CD4-positive, alpha-beta T cell treated with Interleukin-21 for 1 hour (primary cell): ENCODE data around the gene ADAD2.
A peak's percentile ranks its signal among the peaks of the same experiment; 100 is the strongest.

ENCODE experiments used
- DNase-seq: peaks from one replicate; pipeline ENCODE4 v3.0.0-alpha.2; 2020

Gene ADAD2

DNA sequence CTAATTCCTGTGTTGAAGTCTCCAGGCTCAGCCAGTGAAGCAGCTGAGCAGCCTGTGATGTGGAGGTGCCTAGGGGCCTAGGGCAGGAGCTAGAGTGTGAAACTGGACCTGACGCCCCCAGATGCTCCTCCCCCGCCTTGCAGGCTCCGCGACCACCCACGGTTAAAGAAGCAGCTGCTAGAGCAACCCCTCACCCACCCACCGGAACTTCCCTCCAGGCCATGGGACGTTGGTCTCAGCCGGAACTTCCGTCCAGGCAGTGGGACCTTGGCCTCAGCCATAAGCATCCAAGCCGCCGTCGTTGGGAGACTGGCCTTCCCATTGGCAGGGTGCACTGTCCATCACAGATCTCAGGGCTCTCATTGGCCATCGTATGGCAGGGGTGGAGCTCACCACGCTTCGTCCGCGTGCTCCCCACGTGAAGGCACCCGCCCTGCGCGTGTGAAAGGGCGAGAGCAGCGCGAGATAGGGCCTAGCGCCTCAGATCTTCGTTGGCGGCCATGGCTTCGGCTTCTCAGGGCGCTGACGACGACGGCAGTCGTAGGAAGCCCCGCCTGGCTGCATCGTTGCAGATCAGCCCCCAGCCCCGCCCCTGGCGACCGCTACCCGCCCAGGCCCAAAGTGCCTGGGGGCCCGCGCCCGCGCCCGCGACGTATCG is at the start of gene ADAD2:
ADAD2 (plus strand) TSS at position 427 of the 658 bp plus-strand sequence; CDS start at position 501, 74 bp downstream.
- DNase-seq = no peak

DNA sequence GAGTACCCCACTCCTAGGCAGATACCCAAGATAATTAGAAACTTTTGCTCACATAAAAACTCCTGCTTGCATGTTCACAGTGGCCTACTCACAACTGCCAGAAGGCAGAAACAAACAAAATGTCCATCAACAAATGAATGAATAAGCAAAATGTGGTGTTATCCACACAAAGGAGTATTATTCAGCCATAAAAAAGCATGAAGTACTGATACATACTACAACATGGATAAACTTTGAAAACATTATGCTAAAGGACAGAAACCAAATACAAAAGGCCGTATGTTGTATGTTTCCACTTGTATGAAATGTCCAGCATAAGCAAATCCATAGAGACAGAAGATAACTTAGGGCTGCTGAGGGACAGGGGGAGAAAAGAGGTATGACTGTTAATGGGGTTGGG is 47.9 kb upstream of the ADAD2 start:
- DNase-seq = no peak

DNA sequence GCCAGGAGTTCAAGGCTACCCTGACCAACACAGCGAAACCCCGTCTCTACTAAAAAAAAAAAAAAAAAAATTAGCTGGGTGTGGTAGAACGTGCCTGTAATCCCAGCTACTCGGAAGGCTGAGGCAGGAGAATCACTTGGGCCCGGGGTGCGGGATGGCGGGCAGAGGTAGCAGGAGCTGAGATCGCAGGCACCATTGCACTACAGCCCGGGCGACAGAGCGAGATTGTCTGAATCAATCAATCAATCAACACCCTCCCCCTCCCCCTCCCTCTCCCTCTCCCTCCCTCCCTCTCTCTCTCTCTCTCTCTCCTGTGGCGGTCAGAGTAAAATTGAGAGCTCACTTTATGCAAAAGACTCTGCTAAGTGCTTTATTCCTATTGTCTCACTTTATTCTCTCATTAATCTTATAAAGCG is 47.2 kb upstream of the ADAD2 start:
- DNase-seq = no peak

DNA sequence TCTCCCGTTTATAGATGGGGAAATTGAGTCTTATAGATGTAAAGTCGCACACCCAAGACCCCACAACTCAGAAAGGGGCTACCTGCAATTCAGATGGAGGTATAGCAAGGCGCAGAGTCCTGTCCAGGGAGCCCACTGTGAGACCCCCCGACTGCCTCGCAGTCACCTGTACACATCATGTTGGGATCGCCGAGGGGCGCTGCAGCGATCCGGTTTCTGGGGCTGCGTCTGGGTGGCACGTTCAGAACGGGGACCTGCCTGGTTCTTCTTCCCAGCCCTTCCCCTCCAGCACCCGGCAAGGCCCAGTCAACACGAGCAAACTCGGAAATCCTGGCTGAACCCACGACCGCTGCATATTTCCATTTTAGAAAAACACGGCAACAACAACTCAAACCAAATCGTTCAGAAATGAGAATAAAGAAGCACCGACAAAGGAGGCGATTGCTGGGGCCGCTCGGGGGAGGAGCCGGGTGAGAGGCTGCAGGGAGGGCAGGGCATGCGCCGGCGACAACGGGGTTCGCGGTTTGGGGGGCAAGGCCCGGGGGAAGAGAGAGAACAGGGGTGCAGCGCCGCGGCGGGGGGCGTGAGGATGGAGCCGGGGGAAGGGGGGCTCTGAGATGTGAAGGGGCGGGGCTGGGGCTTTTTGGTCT is 46.6 kb upstream of the ADAD2 start:
- peak; percentile 51 for DNase-seq

DNA sequence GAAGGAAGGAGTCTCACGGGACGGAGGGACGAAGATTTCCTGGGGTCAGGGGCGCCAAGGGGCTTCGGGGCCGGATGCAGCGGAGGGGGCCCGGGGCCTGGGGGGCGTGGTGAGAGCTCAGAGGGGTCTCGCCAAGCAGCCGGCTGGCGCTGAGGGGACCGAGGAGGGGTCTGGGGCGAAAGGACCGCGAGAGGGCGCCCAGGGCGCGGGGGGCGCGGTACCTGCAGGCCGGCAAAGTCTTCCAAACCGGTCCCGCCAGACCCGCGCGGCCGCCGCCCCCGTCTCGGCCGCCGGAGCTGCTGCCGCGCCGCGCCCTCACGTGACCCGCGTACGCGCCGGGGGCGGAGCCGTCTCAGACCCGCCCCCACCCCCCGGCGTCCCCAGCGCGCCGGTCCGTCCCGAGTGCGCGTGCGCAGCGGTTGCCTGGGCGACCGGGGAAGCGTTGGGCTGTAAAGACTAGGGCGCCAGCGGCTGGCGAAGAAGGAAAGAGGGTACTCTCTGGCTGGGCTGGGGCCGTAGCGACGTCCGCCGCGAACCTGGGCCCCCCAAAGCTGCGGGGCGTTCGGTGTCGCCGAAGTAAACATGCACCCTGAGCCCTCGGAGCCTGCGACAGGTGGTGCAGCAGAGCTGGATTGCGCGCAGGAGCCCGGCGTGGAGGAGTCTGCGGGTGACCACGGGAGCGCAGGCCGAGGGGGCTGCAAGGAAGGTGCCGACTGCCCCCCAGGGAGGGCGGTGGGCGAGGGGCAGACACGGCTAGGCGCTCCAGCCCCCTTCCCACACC is 45.9 kb upstream of the ADAD2 start, which contains the start of the genes DNAAF1 and HSDL1:
DNAAF1 (plus strand) TSS at position 450 of the 781 bp plus-strand sequence; CDS start at position 583, 133 bp downstream.
HSDL1 (minus strand) TSS at position 319 of the 781 bp plus-strand sequence. CDS start 13,856 bp downstream, outside the sequence.
- DNase-seq = peak; percentile 93

DNA sequence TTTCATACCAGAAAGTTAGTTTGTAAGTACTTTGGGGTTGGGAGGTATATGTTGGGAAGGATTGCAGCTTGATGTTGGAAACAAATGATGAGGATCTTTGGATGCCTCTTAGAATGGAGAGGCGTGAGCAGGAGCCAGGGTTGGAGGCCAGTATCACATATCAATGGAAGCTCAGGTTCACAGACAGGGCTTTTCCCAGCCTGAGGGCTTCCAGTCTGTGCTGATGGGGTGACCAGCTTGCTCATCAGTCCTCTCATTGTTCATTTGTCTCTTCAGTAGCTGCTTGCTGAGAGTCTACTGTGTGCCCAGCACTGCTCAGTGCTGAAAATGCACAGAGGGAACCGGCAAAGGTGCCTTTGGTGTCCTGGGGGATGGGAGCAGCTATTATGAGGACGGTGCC is 40.0 kb upstream of the ADAD2 start:
- no peak for DNase-seq

DNA sequence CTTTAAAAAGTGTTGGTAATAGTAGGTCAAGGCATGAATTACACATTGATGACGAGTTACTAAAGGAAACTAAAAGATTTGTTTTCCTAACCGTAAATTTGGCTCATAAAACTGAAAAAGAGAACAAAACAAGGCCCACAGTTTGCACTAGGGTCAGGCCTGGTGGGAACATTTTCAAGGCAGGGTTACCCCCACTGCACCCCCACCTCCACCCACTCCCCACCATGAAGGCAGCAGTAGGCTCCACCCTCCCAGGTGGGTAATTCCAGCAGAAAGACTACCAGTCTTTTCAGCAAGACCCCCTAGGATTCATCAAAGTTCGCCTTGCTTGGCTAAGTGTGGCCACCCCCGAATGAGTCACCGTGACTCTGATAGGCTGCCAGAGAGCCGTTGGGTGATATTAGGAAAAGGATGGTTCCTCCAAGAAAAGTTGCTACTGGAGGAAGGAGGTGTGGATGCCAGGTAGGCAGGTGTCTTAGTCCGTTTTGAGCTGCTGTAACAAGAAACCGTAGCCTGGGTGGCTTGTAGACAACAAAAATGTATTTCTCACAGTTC is 37.2 kb upstream of the ADAD2 start:
- DNase-seq = no peak

DNA sequence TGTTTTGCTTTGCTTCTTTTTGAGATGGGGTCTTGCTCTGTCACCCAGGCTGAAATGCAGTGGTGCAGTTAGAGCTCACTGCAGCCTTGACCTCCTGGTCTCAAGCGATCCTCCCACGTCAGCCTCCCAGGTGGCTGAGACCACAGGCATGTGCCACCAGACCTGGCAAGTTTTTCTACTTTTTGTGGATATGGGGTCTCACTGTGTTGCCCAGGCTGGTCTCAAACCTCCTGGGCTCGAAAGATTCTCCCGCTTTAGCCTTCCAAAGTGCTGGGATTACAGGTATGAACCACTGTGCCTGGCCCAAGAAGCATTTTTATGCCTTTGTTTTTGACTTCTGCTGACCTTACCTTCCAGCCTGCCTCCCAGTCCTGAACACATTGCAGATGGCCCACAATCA is 35.7 kb upstream of the ADAD2 start:
- no peak for DNase-seq

DNA sequence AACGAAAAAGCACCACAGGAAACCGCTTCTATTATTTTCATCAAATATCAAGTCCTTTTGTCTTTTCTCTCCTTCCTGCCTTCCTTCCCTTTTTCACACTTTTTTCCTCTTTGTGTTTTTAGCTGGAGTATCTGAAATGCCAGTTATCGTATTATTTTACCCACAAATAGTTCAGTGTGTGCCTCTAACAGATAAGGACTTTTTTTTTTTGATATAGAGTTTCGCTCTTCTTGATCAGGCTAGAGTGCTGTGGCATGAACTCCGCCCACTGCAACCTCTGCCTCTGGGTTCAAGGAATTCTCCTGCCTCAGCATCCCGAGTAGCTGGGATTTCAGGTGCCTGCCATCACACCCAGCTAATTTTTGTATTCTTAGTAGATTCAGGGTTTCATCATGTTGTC is 35.2 kb upstream of the ADAD2 start:
- DNase-seq = no peak

DNA sequence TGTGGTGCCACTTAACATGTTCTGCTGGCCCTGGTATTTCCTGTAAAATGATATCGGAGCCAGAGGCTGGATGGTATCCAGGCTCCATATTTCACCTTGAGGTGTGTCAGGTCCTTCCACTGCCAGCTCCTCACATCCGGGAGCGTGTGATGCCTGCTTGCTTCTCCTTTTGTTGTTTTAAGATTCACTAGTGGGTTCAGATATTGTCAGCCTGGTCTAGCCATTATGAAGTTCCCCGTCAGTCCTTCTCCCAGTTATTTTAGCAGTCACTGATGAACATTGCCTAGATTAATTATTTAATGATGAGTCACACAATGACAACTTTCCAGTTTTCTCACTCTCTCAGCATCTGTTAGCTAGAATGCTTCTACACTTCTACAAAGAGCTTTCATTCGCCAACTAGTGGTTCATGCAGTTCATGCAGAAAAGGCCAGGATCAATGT is 34.6 kb upstream of the ADAD2 start:
- DNase-seq = no peak

DNA sequence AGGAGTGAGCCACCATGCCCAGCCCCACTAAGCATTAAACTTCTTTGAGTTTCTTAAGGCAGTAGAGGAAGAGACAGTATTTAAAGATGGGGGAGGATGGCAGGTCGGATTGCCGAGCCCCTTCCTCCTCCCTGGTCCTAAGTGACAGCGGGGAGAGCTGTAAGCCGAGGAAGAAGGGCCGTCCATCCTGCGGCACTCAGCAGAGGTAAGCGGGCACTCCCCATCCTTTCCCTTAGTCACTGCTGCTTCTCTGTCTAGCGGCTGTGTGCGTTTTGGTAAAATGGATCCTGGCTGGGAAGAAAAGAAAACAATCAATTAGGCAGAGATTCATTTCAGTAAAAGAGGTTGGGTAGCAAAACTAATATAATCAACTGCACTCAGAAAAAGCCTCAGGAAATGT is 31.9 kb upstream of the ADAD2 start:
- DNase-seq = no peak

DNA sequence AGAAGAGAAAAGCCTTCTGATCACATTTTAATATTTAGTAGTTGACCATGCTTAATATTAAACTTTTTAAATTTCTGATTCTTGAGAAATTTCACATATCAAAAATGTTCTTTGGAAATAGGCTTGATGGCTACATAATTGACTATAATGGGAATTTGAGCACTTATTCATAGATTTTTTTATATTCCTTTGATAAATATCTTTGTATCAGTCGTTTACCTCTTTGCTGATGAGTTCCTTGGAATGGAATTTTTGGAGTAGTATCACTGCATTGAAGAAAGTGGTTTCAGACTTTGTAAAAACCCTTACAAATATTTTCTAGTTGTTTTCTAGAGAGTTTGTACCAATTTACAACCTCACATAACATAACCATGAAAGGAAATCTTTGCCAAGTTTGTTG is 31.2 kb upstream of the ADAD2 start:
- no peak for DNase-seq

DNA sequence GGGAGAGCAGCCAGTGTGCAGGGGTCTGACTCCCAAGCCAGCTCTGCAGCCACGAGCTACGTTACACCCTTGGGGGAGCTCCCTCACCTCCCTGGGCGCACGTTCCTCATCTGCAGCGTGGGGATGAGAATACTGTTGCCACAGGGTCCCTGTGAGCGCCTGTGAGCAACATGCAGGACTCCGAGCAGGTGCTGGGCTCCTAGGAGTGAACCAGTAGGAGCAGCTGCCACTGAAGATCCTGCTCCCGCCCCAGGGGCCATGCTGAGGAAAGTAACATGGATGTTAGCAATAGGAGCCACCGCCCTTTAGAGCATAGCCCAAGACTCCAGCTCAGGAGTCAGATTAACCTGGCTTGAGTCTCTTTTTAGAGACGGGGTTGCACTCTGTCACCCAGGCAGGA is 29.9 kb upstream of the ADAD2 start:
- no peak for DNase-seq

DNA sequence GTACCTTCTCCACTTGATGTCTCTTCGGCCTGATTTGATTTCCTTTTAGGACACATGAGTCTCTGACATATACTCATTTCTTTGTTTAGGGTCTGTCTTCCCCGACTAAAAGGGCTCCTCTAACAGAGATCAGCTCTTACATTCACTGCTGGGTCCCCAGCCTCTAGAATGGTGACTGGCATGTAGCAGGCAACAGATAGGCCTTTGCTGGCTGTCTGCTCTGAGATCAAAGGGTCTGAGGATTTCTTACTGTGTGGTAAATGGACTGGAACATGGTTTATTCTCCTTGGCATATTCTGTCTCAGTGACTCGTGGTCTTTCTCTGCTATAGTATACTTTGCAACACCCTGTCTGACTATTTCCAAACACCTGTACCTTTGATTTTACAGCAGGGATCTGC is 29.2 kb upstream of the ADAD2 start:
- DNase-seq = no peak

DNA sequence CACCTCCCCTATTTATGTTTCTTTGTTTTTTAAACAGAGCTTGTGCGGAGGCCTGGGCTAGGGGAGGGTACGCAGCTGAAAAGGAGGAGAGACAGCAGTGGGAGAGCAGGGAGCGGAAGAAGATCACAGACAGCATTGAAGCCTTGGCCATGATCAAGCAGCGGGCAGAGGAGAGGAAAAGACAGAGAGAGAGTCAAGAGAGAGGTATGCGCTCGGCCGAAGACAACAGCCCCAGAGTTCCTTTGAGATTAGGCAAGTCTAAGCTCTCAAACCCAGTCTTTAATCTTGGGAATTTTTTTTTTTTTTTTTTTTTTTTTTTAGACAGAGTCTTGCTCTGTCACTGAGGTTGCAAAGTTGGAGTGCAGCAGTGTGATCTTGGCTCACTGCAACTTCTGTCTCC is 25.2 kb upstream of the ADAD2 start:
- DNase-seq = no peak

DNA sequence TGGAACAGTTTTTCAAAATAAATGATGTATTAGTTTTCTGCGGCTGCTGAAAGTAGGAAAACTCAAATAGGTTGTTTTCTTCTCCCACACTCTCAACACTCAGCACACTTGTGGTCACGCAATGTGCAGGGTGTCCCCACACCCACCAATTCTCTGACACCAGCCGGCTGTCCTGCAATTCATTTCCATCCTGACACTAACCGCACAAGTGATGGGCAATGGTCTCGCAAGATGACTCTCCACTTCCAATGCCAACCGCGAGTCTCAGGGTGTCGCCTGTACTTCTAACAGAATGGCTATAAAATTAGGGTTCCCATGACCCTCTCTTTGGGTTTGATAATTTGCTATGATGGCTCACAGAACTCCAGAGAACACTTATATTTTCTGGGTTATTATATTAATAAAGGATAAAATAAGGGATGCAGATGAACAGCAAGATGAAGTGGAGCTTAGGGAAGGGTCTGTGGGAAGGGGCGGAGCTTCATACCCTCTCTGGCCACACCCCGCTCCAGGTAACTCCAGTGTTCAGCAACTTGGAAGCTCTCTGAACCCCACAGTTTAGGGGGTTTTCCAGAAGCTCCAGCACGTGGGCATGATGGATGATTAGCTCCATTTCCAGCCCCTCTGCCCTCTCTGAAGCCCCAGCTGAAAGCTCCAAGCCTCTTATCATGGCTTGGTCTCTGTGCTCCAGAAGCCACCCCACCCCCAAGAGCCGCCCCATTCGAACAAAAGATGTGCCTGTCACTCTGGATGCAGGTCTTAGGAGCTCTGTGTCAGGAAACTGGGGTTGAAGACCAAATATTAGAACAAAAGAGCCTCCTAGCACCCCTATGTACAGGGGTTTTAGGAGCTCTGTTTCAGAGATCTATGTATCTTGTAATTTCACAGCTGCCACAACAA is 23.9 kb upstream of the ADAD2 start:
- no peak for DNase-seq

DNA sequence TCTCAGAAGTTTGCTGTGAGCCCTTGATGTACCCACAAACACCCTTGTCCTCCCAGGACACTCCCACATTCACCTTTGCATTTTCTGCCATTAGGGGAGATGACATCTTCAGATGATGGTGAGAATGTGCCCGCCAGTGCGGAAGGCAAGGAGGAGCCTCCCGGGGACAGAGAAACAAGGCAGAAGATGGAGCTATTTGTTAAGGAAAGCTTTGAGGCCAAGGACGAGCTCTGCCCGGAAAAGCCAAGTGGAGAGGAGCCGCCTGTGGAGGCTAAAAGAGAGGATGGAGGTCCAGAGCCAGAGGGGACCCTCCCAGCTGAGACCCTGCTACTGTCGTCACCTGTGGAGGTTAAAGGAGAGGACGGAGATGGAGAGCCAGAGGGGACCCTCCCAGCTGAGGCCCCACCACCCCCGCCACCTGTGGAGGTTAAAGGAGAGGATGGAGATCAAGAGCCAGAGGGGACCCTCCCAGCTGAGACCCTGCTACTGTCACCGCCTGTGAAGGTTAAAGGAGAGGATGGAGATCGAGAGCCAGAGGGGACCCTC is 21.1 kb upstream of the ADAD2 start:
- no peak for DNase-seq

DNA sequence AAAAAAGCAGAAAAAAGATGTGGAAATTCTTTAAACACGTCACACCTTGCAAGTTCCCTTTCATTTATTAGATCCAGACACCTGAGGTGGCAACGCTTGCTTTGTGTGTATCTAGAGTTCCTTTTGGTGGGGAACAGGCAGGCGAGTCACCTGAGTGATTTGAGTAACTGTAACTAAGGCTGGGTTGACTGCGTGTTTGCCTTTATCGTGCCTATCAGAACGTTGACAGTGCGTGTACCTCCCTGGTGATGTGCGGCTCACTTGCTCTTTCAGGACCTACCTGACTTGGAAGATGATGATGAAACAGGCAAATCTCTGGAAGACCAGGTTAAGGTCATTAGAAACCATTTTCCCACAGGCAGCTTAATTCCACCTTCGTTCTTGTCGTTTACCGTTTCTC is 16.6 kb upstream of the ADAD2 start:
- no peak for DNase-seq

DNA sequence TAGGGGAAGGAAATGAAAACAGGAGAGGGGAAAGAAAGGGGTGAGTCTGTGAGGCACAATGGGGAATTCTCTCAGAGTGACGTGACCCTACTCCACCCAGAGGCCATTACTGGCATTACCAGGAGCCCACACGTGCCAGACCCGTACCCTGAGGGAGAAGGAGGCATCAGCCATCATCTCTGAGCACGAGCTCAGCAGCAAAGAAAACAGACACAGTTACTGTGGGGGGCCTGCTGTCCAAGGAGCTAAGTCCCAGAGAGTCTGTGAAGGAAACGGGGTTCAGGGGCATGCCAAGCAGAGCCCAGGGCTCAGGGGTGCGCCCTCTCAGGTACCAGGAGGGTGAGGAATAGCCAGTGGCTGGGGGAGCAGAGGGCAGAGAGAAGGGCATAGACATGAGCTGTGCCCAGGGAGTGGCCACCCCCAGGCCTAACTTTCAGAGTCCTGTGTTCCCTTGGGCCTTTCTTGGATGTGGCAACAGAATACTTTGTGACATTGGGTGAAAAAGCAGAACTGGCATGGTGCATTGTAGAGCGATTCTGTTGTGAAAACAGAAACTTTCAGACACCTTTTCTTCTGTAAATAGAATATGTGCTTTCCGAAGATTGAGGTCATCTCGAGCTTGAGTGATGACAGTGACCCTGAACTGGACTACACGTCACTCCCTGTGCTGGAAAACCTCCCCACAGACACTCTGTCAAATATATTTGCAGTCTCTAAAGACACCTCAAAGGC is 15.4 kb upstream of the ADAD2 start:
- DNase-seq = peak; percentile 18

DNA sequence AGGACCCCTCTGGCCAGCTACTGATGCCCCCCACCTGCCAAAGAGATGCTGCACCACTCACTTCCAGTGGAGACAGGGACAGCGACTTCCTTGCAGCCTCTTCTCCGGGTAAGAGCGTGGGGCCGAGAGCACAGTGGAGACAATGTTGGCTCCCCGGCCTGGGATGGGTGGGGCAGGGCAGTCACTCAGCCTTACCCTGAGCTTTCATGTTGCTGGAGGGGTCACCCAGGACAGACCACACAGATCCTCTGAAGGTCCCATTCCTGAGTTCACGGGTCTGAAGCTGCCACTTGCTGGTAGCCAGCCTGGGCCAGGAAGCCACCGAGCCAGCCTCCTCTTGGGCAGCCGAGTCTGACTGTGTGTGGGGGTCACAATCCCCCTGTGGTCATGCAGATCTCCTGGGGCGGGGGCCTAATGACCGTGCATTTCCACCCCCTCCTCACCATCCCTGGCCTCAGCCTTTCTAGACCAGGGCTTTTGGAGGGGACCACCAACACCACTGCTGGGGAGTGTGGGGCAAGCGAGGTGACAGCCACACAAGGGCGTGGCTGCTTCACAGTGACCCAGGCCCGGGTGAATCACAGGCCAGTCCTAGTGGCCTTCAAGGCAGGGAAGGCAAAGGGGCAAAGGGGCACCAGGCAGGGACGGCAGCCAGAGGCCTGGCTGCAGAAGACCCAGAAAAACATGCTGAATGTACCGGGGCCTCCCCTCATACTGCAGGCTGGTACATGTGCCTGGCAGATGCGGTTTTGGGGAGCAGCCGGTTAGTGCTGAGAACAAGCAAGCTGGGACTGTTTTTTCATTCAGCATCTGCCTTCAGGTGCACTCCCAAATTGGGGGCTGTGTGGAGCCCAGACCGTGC is 14.5 kb upstream of the ADAD2 start:
- DNase-seq = no peak
